GM12872 (cell line): ENCODE results near the gene SH2D5.

Source experiments
- CTCF ChIP-seq: IDR thresholded peaks from 3 replicates; pipeline ENCODE4 v1.5.1; 2011; ENCODE audit warnings: low read depth, mild to moderate bottlenecking, low read length, moderate library complexity; ENCODE audit not compliant: insufficient read depth

Gene SH2D5

GRCh38 chr1:20732588-20733359 lies at the start of gene SH2D5:
TSS of gene SH2D5 (minus strand) at chr1:20732703. CDS start at chr1:20728044, 4,659 bp downstream.
- TF ChIP-seq CTCF: peak; percentile 48

GRCh38 chr1:20775700-20776099 lies 43.2 kb upstream of the SH2D5 start:
- no peak for TF ChIP-seq CTCF

GRCh38 chr1:20771780-20772179 lies 39.3 kb upstream of the SH2D5 start:
- TF ChIP-seq CTCF: no peak

GRCh38 chr1:20770314-20771087 lies 38.0 kb upstream of the SH2D5 start:
- TF ChIP-seq CTCF: no peak

GRCh38 chr1:20767271-20767670 lies 34.8 kb upstream of the SH2D5 start:
- no peak for TF ChIP-seq CTCF

GRCh38 chr1:20763417-20763816 lies 30.9 kb upstream of the SH2D5 start:
- TF ChIP-seq CTCF: no peak

- no peak for TF ChIP-seq CTCF
These were observed 27.8 kb upstream of the SH2D5 start for GRCh38 chr1:20760322-20760721.
